Vagina (tissue), 2 donors: ENCODE data around the gene PLEKHM3. TPM values are rescaled to one million over a fixed set of nuclear protein-coding genes. Genes with fewer than 3 reads are reported as not detected.

Experiments
- DNase-seq, 2 donors: peaks; one replicate each; pipeline ENCODE4 v3.0.0-alpha.2; 2017; ENCODE audit errors: extremely low spot score in 2 of 2
- H3K27ac ChIP-seq: fragments of 200-600 bp; sonication (generic); one replicate; pipeline ENCODE4 v1.5.1; 2019
- H3K27me3 ChIP-seq: fragments of 200-600 bp; sonication (generic); one replicate; pipeline ENCODE4 v1.5.1; 2019
- H3K36me3 ChIP-seq, 2 donors: fragments of 200-600 bp; sonication (generic); one replicate each; pipeline ENCODE4 v1.5.1; 2017 to 2019
- H3K4me1 ChIP-seq: fragments of 200-600 bp; sonication (generic); one replicate; pipeline ENCODE4 v1.5.1; 2019
- H3K4me3 ChIP-seq, 2 donors: fragments of 200-600 bp; sonication (generic); 1 replicate in 1 of 2; 2 replicates in 1 of 2; pipeline ENCODE4 v1.5.1; 2016 to 2019
- H3K9me3 ChIP-seq: fragments of 200-600 bp; sonication (generic); one replicate; pipeline ENCODE4 v1.5.1; 2019
- POLR2A ChIP-seq, 2 donors: fragments of 450-650 bp; IDR thresholded peaks; one replicate each; pipeline ENCODE4 v1.6.1; 2017; ENCODE audit warnings: antibody characterized with exemption in 2 of 2, mild to moderate bottlenecking in 2 of 2, moderate library complexity in 2 of 2
- POLR2AphosphoS5 ChIP-seq, 2 donors: sonication (generic); formaldehyde crosslinking; IDR thresholded peaks; one replicate each; pipeline ENCODE4 v1.9.0; 2017; ENCODE audit warnings: antibody characterized with exemption in 2 of 2, mild to moderate bottlenecking in 2 of 2, low read depth in 1 of 2; ENCODE audit not compliant: insufficient read depth in 1 of 2
- intact Hi-C: fragments of 100-400 bp; cut with DNase I; formaldehyde crosslinking; loops from one replicate; pipeline ENCODE4 v1.15.1; 2023
- total RNA-seq: library from RNA; depleted of rRNA; stranded (reverse); fragments of >200 nt; gene quantifications from one replicate; pipeline ENCODE4 v1.2.3, GENCODE V29; 2016
- TF ChIP-seq, protein P1 (sequence below), 3 experiments: fragments of 450-650 bp in 2 of 3; fragments of 200-600 bp in 1 of 3; sonication (generic) in 1 of 3; IDR thresholded peaks; one replicate each; pipeline ENCODE4 v1.5.1; 2017 to 2019; ENCODE audit warnings: antibody characterized with exemption in 3 of 3, mild to moderate bottlenecking in 2 of 3, moderate library complexity in 2 of 3

Gene PLEKHM3
- total RNA-seq, 1 donor from 2014 or later: 21.4 TPM

DNA sequence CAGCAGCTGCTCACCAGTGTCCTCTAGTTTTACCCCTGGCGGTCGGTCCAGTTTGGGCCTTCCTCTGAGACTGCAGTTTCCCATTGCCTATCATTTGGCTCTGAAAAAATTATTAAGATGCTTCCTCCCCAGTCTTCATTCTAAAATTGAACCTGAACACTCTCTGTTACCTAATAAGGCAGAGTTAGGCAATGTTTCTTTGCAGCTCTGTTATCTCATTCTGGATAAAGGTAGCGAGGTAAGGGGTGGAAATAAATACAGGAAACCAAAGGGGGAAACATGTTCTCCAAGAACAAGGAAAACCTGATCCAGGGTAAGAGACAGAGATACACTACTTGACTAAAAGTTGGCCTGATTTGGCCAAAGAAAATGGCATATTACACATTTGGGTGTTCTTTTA, 164.6 kb downstream of the PLEKHM3 start:
- Histone ChIP-seq H3K36me3 (no peaks in the 10 kb centered on the region), H3K9me3 (no peaks in the 10 kb centered on the region), H3K27me3 (no peaks in the 10 kb centered on the region), H3K4me3 (no peak overlapping the region), H3K4me1 (peaks cover under 1% of the 10 kb centered on the region), H3K27ac (no peak overlapping the region)
- TF ChIP-seq, protein P1, sequence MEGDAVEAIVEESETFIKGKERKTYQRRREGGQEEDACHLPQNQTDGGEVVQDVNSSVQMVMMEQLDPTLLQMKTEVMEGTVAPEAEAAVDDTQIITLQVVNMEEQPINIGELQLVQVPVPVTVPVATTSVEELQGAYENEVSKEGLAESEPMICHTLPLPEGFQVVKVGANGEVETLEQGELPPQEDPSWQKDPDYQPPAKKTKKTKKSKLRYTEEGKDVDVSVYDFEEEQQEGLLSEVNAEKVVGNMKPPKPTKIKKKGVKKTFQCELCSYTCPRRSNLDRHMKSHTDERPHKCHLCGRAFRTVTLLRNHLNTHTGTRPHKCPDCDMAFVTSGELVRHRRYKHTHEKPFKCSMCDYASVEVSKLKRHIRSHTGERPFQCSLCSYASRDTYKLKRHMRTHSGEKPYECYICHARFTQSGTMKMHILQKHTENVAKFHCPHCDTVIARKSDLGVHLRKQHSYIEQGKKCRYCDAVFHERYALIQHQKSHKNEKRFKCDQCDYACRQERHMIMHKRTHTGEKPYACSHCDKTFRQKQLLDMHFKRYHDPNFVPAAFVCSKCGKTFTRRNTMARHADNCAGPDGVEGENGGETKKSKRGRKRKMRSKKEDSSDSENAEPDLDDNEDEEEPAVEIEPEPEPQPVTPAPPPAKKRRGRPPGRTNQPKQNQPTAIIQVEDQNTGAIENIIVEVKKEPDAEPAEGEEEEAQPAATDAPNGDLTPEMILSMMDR (IDR thresholded peaks at IDR 0.05): no peak
- no peak for TF ChIP-seq POLR2A (IDR thresholded peaks at IDR 0.05)
- TF ChIP-seq POLR2AphosphoS5 (IDR thresholded peaks at IDR 0.05; ENCODE audit: insufficient read depth in 1 of 2, low read depth in 1 of 2): no peak
- intact Hi-C loops: no loop called here
- no peak for DNase-seq

DNA sequence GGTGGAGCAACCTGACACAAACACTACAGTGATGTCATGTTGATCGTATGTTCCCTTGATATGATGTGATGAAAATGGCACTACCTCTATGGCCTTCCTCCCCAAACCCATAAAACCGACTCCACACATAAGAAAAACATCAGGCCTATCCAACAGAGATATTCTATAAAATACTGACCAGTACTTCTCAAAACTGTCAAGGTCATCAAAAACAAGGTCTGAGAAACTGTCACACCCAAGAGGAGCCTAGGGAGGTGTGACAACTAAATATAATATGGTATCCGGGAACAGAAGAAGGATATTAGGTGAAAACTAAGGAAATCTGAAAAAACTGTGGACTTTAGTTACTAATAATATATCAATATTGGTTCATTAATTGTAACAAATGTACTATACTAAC, 169.7 kb downstream of the PLEKHM3 start:
- no peak overlapping the region for H3K27ac ChIP-seq
- TF ChIP-seq, protein P1 (IDR thresholded peaks at IDR 0.05): no peak
- no peak for TF ChIP-seq POLR2A (IDR thresholded peaks at IDR 0.05)
- TF ChIP-seq POLR2AphosphoS5 (IDR thresholded peaks at IDR 0.05; ENCODE audit: insufficient read depth in 1 of 2, low read depth in 1 of 2): no peak
- H3K4me1 ChIP-seq: peaks cover 13% of the 10 kb centered on the region
- H3K36me3 ChIP-seq: no peaks in the 10 kb centered on the region
- no peaks in the 10 kb centered on the region for H3K27me3 ChIP-seq
- intact Hi-C loops: no loop called here
- no peaks in the 10 kb centered on the region for H3K9me3 ChIP-seq
- DNase-seq: no peak
- no peak overlapping the region for H3K4me3 ChIP-seq

DNA sequence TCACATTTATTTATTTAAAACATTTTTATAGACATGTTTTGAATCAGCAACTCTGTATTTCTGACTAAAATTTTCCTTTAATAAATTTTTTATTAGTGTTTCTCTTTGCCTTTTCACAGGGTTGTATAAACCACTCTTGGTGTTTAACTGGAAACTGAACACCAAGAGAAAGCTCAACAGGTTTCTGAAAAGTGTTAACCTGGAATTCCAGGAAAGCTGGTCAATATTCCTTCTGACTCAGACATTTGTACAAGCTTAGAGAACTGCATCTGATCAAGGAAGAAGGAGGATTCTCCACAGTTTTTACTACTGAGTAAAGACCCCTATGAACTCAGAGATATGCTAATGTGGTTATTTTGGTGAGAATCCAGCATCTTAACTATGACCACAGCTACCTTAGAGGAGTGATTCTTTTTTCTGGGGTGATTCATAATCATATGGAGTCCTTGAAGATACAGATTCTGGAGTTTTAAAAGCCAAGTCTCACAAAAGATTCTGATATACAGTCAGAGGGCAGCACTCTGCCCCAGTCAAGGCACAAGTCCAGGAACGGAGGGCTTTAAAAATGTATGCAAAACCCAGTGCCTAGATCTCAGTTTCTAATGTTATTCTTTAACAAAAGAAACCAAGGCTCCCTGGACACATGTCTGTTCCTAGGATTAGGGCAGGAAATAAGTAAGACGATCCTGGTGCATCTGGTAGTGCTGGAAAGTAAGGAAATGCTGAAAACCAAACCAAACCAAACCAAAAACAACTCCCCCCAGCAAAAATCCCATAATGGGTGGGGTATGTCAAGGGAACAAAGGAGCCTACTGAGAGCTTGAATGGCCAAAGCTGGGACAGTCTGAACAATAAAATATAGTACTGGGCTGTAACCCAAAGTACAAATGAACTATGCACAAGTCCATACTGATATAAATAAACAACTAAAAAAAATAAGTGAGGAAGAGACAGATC, 170.6 kb downstream of the PLEKHM3 start:
- intact Hi-C loops: no loop called here
- Histone ChIP-seq H3K36me3 (no peaks in the 10 kb centered on the region), H3K9me3 (no peaks in the 10 kb centered on the region), H3K4me3 (no peak overlapping the region), H3K27ac (no peak overlapping the region), H3K27me3 (no peaks in the 10 kb centered on the region), H3K4me1 (peaks cover 13% of the 10 kb centered on the region)
- DNase-seq: no peak
- TF ChIP-seq POLR2A (IDR thresholded peaks at IDR 0.05) (no peak), POLR2AphosphoS5 (IDR thresholded peaks at IDR 0.05; ENCODE audit: insufficient read depth in 1 of 2, low read depth in 1 of 2) (no peak)
- TF ChIP-seq, protein P1 (IDR thresholded peaks at IDR 0.05): no peak

DNA sequence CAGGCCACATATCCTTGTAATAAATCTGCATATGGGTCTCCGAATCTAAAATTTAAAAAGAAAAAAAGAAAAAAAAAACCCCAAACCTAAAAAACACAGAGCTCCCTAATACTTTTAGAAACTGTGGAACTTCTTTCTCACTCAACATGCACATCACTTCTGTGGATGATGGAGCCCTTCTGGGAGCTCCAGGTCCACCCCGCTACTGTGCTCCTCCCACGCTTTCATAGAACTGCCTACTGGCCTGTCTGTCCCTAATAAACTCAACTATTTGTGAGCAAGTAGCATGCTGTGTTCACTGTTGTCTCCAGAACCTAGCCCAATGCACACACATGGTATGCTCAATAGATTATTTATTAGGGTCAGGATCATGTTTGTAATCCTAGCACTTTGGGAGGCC, 172.5 kb downstream of the PLEKHM3 start:
- TF ChIP-seq, protein P1 (IDR thresholded peaks at IDR 0.05): no peak
- TF ChIP-seq POLR2A (IDR thresholded peaks at IDR 0.05): no peak
- no peak for TF ChIP-seq POLR2AphosphoS5 (IDR thresholded peaks at IDR 0.05; ENCODE audit: insufficient read depth in 1 of 2, low read depth in 1 of 2)
- DNase-seq: no peak
- no peak overlapping the region for H3K27ac ChIP-seq
- intact Hi-C loops: no loop called here
- H3K27me3 ChIP-seq: no peaks in the 10 kb centered on the region
- no peaks in the 10 kb centered on the region for H3K36me3 ChIP-seq
- peaks cover 21% of the 10 kb centered on the region for H3K4me1 ChIP-seq
- H3K9me3 ChIP-seq: no peaks in the 10 kb centered on the region
- H3K4me3 ChIP-seq: no peak overlapping the region

DNA sequence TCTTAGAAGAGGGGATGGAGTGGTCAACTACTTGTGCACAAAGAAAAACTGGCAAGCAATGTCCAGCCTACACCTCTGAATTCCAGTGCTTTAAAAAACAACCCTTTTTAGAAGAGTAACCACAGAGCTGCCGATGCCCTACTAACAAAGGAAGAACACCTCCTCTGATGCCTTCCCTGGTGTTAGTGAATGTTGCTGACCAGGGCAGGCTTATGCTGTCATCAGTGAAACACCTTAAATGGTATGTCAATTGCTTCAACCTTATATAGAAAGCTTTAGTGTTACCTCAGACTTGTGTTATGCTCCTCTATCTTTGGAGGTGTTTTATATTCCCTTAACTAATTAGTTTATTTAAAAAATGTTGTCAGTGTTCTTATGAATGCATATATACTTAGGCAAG, 175.9 kb downstream of the PLEKHM3 start:
- Histone ChIP-seq H3K4me3 (no peak overlapping the region), H3K4me1 (peaks cover 16% of the 10 kb centered on the region), H3K27ac (no peak overlapping the region), H3K9me3 (no peaks in the 10 kb centered on the region), H3K27me3 (no peaks in the 10 kb centered on the region), H3K36me3 (no peaks in the 10 kb centered on the region)
- no peak for TF ChIP-seq POLR2A (IDR thresholded peaks at IDR 0.05)
- TF ChIP-seq, protein P1 (IDR thresholded peaks at IDR 0.05): no peak
- no peak for TF ChIP-seq POLR2AphosphoS5 (IDR thresholded peaks at IDR 0.05; ENCODE audit: insufficient read depth in 1 of 2, low read depth in 1 of 2)
- intact Hi-C loops: no loop called here
- DNase-seq: no peak
